Measurements from ENCODE around the gene KCNMA1.

The KCNMA1 gene

GRCh38 chr10:77474939-77475338, 162.7 kb downstream of the KCNMA1 start:
- DNase-seq, result no peak

GRCh38 chr10:77474386-77474785, 163.2 kb downstream of the KCNMA1 start:
- no peak for DNase-seq

DNA sequence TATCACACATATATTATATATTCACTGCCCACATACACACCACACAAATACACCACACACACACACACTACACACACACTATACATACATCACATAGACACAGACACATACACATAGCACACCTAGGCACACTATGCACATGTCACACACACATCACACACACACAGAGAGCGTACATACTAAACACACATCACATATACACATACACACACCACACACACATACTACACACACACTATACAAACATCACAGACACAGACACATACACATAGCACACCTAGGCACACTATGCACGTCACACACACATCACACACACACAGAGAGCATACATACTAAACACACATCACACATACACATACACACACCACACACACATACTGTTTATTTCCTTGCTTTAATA, 165.5 kb downstream of the KCNMA1 start:
- DNase-seq, result no peak

DNA sequence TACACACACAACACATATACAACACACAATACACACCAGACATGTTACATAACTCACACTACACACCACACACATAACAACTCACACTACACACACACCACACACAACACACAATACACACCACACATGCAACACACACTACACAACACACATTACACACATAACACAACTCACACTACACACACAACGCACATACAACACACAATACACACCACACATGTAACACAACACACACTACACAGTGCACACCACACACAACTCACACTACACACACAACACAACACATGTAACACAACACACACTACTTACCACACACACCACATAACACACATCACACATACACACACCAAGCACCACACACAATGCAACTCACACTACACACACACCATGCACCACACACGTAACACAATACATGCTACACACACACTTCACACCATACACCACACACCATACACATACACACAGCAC, 166.5 kb downstream of the KCNMA1 start:
- DNase-seq, result no peak

- DNase-seq, result no peak
Observed at GRCh38 chr10:77467422-77467963, 170.1 kb downstream of the KCNMA1 start.

GRCh38 chr10:77463967-77464745, 173.5 kb downstream of the KCNMA1 start:
- no peak for DNase-seq

DNA sequence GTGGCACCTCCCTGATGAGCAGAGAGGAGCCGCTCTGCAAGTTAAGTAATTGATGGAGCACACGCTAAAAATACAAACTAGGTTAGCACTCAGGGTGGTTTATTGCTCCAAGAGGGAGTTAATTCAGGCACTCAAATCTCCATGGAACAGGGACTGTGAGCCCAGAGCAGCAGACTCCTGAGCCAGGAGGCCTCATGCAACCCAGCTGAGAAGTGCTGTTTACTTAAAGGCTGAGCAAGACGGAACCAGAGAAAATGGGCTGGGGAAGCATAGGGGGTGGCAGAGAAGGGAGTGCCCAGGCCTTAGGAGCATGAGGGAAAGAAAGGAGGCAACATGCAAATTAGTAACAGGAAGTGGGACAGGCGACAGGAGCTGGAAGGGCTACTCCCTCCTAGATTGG, 174.1 kb downstream of the KCNMA1 start:
- DNase-seq, result no peak

DNA sequence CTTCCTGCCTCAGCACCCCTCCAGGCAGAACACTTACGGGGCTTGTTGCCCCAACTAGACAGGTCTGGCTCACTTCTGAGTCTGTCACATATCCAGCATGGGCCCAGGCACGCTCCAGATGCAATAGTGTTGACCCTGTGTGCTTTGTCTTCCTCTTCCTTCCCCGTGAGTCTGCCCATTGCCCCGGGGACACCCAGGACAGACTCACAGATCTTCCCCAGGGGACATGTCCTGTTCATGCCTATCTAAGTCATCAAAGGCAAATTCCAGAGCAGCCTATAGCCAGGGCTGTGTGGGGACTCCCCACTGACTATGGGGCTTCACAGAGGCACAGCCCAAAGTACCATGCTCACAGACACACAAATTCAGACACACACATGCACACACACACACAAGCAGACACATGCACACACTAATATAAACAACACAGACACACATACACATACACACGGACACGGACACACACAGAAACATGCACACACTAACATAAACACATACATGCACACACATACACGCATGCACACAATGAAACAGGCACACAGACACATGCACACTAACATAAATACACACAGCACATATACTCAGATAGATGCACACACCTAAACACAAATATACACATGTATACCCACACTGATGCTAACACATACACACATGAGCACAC, 175.8 kb downstream of the KCNMA1 start:
- DNase-seq, result no peak

- DNase-seq, result no peak
Observed at GRCh38 chr10:77459905-77460304, 177.7 kb downstream of the KCNMA1 start.

- no peak for DNase-seq
Observed at GRCh38 chr10:77458986-77459590, 178.5 kb downstream of the KCNMA1 start.

GRCh38 chr10:77457721-77458120, 179.9 kb downstream of the KCNMA1 start:
- DNase-seq, result no peak

DNA sequence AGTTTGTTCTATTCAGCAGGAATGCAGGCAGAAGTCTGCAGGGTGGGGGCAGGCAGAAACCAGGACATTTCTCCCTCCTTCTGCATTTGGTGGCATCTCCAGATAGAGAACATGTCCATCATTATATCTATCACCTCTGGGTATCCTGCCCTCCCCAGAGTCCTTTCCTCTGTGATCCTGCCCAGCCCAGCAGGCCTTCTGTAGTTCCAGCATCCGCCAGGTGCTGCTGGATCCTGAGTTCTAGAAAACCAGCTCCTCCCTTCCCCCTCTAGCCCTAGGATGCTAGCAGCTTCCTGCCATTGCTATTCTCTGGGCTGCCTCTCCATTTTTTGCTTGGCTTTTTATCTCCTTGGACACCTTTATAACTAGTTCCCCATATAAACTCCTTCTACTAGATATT, 180.3 kb downstream of the KCNMA1 start:
- no peak for DNase-seq

DNA sequence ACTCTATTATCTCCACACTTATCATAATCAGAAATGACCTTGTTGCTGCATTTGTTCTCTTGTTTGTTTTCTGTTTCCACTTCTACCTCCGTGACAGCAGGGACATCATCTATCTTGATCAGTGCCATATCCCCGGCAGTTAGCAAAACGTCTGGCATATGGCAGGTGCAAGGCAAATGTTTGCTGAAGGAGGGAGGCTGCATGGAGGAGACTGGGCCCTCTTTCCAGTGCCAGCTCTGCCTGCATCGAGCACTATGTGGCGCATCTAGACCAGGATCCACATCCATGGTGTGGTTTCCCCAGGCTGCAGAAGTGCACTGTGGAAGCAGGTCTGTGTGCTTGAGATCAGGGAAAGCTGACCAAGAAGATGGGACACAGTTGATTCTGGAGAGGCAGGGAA, 181.2 kb downstream of the KCNMA1 start:
- no peak for DNase-seq

DNA sequence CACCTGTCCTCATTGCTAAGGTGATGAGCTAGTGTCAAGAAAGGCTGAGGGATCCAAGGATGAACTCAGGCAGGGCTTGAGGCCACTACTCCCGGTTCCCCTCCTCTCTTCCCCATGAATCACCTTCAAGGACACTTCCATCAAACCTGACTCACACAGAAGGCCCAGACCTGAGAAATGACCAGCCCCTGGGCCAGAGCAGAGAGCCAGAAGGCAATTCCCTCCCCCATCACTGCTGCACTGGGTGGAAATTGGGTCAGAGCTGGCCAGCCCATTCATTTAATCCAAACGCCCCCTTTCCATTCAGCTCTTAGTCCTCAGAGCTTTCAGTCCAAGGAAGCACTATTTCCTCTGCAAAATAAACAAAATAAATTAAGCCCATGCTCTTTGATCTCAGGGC, 182.0 kb downstream of the KCNMA1 start:
- no peak for DNase-seq

DNA sequence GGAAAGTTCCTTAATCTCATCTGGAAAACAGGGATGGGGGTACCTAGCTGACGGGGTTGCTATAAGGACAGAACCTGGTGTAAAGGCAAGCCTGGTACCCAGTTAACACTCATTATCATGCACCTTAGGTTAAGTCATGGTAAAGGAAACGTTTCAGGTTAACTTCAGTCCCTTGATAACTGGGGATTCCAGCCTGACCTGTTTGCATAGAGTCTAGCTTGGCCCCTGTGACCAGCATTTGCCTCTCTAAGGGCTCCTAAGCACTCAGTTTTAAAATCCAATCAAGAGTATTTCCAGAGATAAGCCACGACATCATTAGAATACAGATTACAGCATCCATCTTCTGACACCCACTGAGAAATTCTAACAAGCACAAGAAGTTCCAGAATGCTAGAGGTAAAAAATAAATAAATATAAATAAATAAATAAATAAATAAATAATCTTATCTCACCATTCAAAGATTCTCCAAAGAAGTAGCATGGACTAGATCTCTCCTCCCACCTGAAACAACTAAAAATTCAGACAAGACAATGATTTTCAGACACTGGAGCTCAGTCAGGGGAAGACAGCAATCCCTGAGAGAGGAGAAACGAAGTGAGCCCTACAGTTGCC, 184.6 kb downstream of the KCNMA1 start:
- DNase-seq, result no peak

DNA sequence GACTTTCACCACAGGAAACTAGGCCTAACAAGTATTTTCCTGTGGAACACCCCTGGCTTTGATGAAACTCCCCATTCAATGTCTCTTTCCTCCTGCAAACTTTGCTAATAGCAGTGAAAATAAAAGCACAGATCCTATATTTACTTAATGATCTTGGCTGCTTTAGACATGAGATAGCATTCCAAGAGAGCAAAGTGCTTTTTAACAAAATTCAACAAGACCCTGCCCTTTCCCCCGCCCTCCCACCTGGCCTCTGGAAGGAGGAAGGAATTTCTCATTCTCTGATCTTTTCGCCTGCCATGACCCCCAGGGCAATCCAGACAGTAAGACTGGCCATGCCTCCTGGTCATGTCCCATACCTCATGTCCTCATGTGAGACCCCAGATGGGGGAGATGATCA, 185.7 kb downstream of the KCNMA1 start:
- DNase-seq, result no peak

DNA sequence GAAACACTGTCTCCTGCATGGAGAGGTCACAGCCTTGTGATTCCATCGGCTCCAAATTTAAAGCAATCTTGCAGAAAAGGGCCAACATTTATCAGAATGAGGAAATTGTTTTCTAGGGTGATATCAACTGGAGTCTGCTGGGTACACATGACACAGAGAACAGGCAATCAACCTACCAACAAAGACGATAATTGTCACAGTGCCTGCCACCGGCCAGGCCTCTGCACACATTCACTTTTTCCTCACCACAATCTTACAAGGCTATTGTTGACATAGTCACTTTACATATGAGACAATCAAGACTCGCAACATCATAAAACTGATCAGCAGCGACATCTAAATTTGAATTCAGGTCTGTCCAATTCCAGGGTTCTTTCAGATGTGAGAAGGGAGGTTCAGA, 189.4 kb downstream of the KCNMA1 start:
- no peak for DNase-seq

- no peak for DNase-seq
Observed at GRCh38 chr10:77446700-77447099, 190.9 kb downstream of the KCNMA1 start.

DNA sequence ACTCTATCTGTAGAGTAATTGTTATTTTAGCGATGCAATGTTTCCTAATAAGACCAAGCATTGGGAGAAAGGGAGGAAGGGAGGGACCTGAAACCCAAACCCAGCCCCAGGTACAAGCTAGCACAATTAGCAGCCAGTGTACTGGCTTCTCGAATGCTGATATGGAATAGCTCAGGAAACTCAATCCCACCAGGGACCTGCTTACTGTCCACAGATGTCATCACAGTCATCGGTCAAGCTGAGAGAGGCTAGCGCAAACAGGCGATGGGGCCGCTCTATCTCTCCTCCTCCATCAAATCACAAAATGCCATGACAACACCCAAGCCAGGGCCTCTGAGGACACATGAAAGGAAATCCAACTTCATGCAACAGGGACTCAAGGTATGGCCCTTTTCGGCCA, 192.1 kb downstream of the KCNMA1 start:
- no peak for DNase-seq

- DNase-seq, result no peak
Observed at GRCh38 chr10:77444041-77444440, 193.6 kb downstream of the KCNMA1 start.

DNA sequence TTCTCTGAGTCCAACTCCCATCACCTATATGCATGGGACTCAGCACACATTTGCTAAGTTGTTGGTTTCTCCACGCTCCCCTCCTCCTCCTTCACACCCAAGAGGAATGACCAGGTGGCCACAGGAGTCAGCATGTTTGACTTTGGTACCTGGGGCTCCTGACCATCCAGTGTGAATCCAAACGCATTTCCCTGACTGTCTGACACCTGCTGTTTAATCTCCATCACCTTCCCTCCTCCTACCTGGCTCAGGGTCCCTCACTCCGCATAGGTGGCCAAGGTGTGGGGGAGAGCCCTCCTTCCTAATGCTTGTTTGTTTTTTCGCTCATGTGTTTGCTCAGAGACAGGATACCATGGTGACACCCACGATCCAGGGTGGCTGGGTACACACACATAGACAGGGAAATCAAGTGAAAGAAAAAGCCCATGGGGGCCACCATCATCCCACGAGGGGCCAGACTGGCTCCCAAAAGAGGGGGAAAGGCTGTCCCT, 194.9 kb downstream of the KCNMA1 start:
- no peak for DNase-seq

DNA sequence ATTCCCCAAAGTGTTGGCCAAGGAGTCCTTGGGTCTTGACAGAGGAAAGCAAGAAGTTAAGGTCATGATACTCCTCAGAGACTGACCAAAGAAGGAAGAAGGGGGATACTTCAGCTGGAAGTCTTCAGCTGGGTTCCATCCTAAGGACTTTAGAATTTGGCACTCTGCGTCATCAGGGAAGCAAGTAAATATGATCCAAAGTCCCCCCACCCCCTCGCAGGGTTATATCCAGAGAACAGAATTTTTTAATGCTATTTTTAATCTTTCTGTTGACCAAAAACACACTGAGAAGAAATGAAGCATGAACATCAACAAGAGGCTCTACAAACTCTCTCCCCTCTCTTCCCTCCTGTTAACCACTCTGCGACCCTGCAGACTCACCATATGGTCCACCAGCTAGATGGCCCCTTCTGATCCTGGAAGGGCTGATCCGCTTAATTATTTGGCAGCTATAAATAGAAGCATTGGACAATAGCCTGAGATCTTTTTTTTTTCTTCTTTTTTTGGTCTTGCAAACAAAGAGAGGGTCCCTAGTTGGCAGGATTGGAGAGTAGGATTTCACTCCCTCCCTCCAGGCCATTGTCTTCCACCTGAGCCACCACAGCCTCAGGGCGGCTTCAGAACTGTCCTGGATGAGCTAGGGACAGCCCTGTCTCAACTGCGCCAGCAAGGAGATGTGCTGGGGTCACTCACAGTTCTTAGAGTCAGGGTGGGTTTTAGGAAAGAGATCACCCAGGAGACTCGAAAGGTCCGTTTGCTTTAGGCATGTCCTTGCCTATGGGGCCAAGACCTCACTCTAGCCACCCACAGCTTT, 196.0 kb downstream of the KCNMA1 start:
- no peak for DNase-seq
